DND-41 (cell line): Measurements from ENCODE around the gene C6orf132.

Experiments used
- CTCF ChIP-seq: IDR thresholded peaks from 2 replicates; pipeline ENCODE4 v1.5.1; 2012; ENCODE audit warnings: borderline replicate concordance, low read length, moderate library complexity, mild to moderate bottlenecking; ENCODE audit not compliant: poor library complexity, severe bottlenecking; ENCODE audit errors: extremely low read depth
- EZH2 ChIP-seq: IDR thresholded peaks from 3 replicates; pipeline ENCODE4 v1.6.1; 2012; ENCODE audit warnings: borderline replicate concordance, low read depth, mild to moderate bottlenecking, moderate library complexity, low read length, inconsistent platforms; ENCODE audit not compliant: severe bottlenecking

DNA sequence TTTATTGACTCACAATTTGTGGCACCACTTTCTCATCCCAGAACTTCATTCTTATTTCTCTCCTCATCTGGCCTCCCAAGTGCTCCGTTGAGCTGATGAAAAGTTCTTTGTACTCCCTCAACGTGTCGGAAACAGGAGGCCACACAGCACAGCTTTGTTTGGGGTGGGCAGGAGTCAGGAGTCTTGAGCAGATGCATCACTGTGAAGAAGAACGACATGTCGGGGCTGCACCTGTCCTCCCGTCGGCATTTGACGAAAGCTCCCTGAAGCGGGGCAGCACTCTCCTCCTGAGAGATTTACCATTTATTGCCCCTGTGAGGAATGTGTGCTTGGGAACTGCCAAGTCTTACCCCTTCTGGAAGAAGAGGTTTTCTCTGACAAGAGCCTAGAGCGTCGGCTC is 64.0 kb downstream of the C6orf132 start:
- no peak for TF ChIP-seq CTCF
- no peak for TF ChIP-seq EZH2
